PC-9 (cell line): Measurements from ENCODE around the gene LRMDA. TPM values are rescaled to one million over a fixed set of nuclear protein-coding genes. Genes with fewer than 3 reads are reported as not detected.

Experiments used
- BruUV-seq: library from RNA; stranded (reverse); fragments of 400-500 nt; replicated peaks from 2 replicates; lab custom pipeline; 2021; lab: Mats Ljungman, UMichigan
- CTCF ChIA-PET: fragments of 300-600 bp; sonication (Branson Sonifier 250); formaldehyde crosslinking; loops from one replicate; lab custom pipeline; 2022; ENCODE audit warnings: antibody characterized with exemption; lab: Charles Lee
- POLR2A ChIA-PET: fragments of 300-600 bp; sonication (Branson Sonifier 250); formaldehyde crosslinking; loops from one replicate; lab custom pipeline; 2022; ENCODE audit warnings: antibody characterized with exemption; ENCODE audit not compliant: unreplicated experiment; lab: Charles Lee
- DNase-seq, 2 experiments: peaks; one replicate each; pipeline versions ENCODE4 v3.0.0 to v3.0.0-alpha.2; 2015 to 2022; ENCODE audit warnings: mixed read lengths in 1 of 2
- H2AFZ ChIP-seq: fragments of 200-600 bp; sonication (generic); 2 replicates; pipeline ENCODE4 v1.8.1; 2017; ENCODE audit warnings: antibody characterized with exemption
- H3F3A ChIP-seq: fragments of 200-600 bp; sonication (generic); 2 replicates; pipeline ENCODE4 v1.8.1; 2017; ENCODE audit warnings: antibody characterized with exemption, mild to moderate bottlenecking, low read depth; ENCODE audit not compliant: insufficient read depth
- H3K27ac ChIP-seq: fragments of 200-600 bp; sonication (generic); 2 replicates; pipeline ENCODE4 v1.6.1; 2016; ENCODE audit warnings: mixed run types
- H3K27me3 ChIP-seq: fragments of 200-600 bp; sonication (generic); 2 replicates; pipeline ENCODE4 v1.6.1; 2016; ENCODE audit warnings: low read depth, mixed run types; ENCODE audit not compliant: insufficient read depth
- H3K36me3 ChIP-seq: fragments of 200-600 bp; sonication (generic); 2 replicates; pipeline ENCODE4 v1.6.1; 2016; ENCODE audit warnings: low read depth, mixed run types
- H3K4me1 ChIP-seq: fragments of 200-600 bp; sonication (generic); replicated peaks from 2 replicates; pipeline ENCODE4 v1.6.1; 2016; ENCODE audit warnings: mixed run types; ENCODE audit not compliant: insufficient read depth
- H3K4me2 ChIP-seq: fragments of 200-600 bp; sonication (generic); 2 replicates; pipeline ENCODE4 v1.6.1; 2017; ENCODE audit warnings: mixed run types
- H3K4me3 ChIP-seq: fragments of 200-600 bp; sonication (generic); 2 replicates; pipeline ENCODE4 v1.6.1; 2016; ENCODE audit warnings: mixed run types
- H3K79me2 ChIP-seq: fragments of 200-600 bp; sonication (generic); 2 replicates; pipeline ENCODE4 v1.6.1; 2017; ENCODE audit warnings: low read depth, mixed run types
- H3K9me2 ChIP-seq: fragments of 200-600 bp; sonication (generic); 2 replicates; pipeline ENCODE4 v1.8.1; 2017; ENCODE audit warnings: mild to moderate bottlenecking; ENCODE audit not compliant: insufficient read depth
- H3K9me3 ChIP-seq: fragments of 200-600 bp; sonication (generic); 2 replicates; pipeline ENCODE4 v1.8.1; 2016; ENCODE audit warnings: low read depth; ENCODE audit not compliant: insufficient read depth
- H4K20me1 ChIP-seq: fragments of 200-600 bp; sonication (generic); 2 replicates; pipeline ENCODE4 v1.8.1; 2017; ENCODE audit not compliant: insufficient read depth
- CTCF ChIP-seq: fragments of 200-600 bp; sonication (generic); conservative IDR thresholded peaks from 2 replicates; pipeline ENCODE4 v1.6.1; 2017; ENCODE audit warnings: mixed run types, antibody characterized with exemption, mild to moderate bottlenecking, moderate library complexity
- EZH2 ChIP-seq: fragments of 200-600 bp; sonication (generic); IDR thresholded peaks from 2 replicates; pipeline ENCODE4 v1.8.0; 2017; ENCODE audit warnings: antibody characterized with exemption, low read depth
- intact Hi-C: fragments of 100-400 bp; cut with micrococcal nuclease; formaldehyde crosslinking; loops from one replicate; pipeline ENCODE4 v1.10.0; 2022; ENCODE audit not compliant: unreplicated experiment
- total RNA-seq: library from RNA; stranded (reverse); gene quantifications from 2 replicates; pipeline ENCODE4 v1.2.3, GENCODE V29; 2021

The LRMDA gene
- total RNA-seq, 1 experiment from 2014 or later = not detected

GRCh38 chr10:75967491-75967890 is 536.1 kb downstream of the LRMDA start:
- intact Hi-C loops = no loop called here
- no TSS peak for BruUV-seq
- no peak overlapping the region for H3K27ac ChIP-seq
- TF ChIP-seq EZH2 (no peak), CTCF (no peak)
- no peaks in the 10 kb centered on the region for H3K4me1 ChIP-seq
- H3K36me3 ChIP-seq = no peaks in the 10 kb centered on the region
- H4K20me1 ChIP-seq = no peaks in the 10 kb centered on the region
- no peaks in the 10 kb centered on the region for H3K9me3 ChIP-seq
- CTCF ChIA-PET = no interaction called here
- no peaks in the 10 kb centered on the region for H3K79me2 ChIP-seq
- H2AFZ ChIP-seq = no peak overlapping the region
- POLR2A ChIA-PET = no interaction called here
- H3K9me2 ChIP-seq = no peaks in the 10 kb centered on the region
- no peak overlapping the region for H3K4me2 ChIP-seq
- H3K4me3 ChIP-seq = no peak overlapping the region
- H3F3A ChIP-seq = no peaks in the 10 kb centered on the region
- DNase-seq = no peak
- H3K27me3 ChIP-seq = no peaks in the 10 kb centered on the region

DNA sequence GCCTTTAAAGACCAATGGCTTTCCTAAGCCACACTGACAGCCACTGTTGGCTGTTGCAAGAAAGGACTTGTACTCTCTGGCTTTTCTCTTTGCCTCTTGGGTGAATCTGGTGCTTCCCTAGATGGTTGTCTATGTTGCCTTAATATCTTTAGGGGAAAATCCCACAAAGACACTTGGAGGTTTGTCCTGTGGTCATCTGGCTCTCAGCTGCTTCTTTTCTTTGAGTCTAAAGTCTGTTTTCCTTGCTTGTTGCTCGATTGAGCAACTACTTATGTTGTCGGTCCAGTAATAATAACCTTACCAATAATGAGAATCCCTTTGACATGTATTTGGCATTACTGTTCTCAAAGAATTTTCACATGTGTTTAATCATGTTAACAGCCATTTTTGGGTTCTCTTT is 537.6 kb downstream of the LRMDA start:
- no peaks in the 10 kb centered on the region for H3K79me2 ChIP-seq
- BruUV-seq = no TSS peak
- no peaks in the 10 kb centered on the region for H3F3A ChIP-seq
- no peaks in the 10 kb centered on the region for H4K20me1 ChIP-seq
- DNase-seq = no peak
- H3K4me3 ChIP-seq = no peak overlapping the region
- no peaks in the 10 kb centered on the region for H3K9me2 ChIP-seq
- TF ChIP-seq CTCF (no peak), EZH2 (no peak)
- POLR2A ChIA-PET = no interaction called here
- no peaks in the 10 kb centered on the region for H3K27me3 ChIP-seq
- intact Hi-C loops = no loop called here
- no peak overlapping the region for H3K4me2 ChIP-seq
- no peaks in the 10 kb centered on the region for H3K4me1 ChIP-seq
- no peak overlapping the region for H2AFZ ChIP-seq
- H3K9me3 ChIP-seq = no peaks in the 10 kb centered on the region
- no peaks in the 10 kb centered on the region for H3K36me3 ChIP-seq
- no peak overlapping the region for H3K27ac ChIP-seq
- CTCF ChIA-PET = no interaction called here

GRCh38 chr10:75971402-75972211 is 540.2 kb downstream of the LRMDA start:
- Histone ChIP-seq H3K9me3 (no peaks in the 10 kb centered on the region), H4K20me1 (no peaks in the 10 kb centered on the region), H3K79me2 (no peaks in the 10 kb centered on the region), H3K4me2 (no peak overlapping the region), H3K27me3 (no peaks in the 10 kb centered on the region), H3F3A (no peaks in the 10 kb centered on the region), H3K4me1 (no peaks in the 10 kb centered on the region), H3K27ac (no peak overlapping the region), H3K4me3 (no peak overlapping the region), H2AFZ (no peak overlapping the region), H3K36me3 (no peaks in the 10 kb centered on the region), H3K9me2 (no peaks in the 10 kb centered on the region)
- TF ChIP-seq CTCF = no peak
- intact Hi-C loops = no loop called here
- ChIA-PET POLR2A (no interaction called here), CTCF (no interaction called here)
- DNase-seq = no peak
- no TSS peak for BruUV-seq
